Measurements from ENCODE around the gene COL15A1. TPM values are rescaled to one million over a fixed set of nuclear protein-coding genes. Genes with fewer than 3 reads are reported as not detected.

The COL15A1 gene
- total and polyA plus RNA-seq, 2 donors (not counting 1 experiment from before 2014, with no cell fraction given) = not detected

- no peaks in the 10 kb centered on the region for H3K36me3 ChIP-seq (replicated peaks in 1 of 2; ENCODE audit: control extremely low read depth in 1 of 2, control insufficient read depth in 1 of 2, extremely low read depth in 1 of 2, insufficient read depth in 2 of 2, low read length in 1 of 2)
- no peak overlapping the region for H3K9ac ChIP-seq (ENCODE audit: low read length)
- H3K4me2 ChIP-seq (replicated peaks; ENCODE audit: low read depth, low read length, poor library complexity, severe bottlenecking) = no peak overlapping the region
- no peak for DNase-seq
- no peaks in the 10 kb centered on the region for H3K4me1 ChIP-seq (ENCODE audit: control insufficient read depth in 2 of 2, insufficient read depth in 2 of 2, low read length in 2 of 2)
- no peak for TF ChIP-seq EZH2 (IDR thresholded peaks at IDR 0.05; ENCODE audit: borderline replicate concordance, insufficient read depth, low read depth, low read length, poor library complexity, severe bottlenecking)
- TF ChIP-seq CTCF (IDR thresholded peaks at IDR 0.05) = no peak
- ChIA-PET POLR2A (no interaction called here), CTCF (no interaction called here)
- H4K20me1 ChIP-seq (ENCODE audit: control insufficient read depth, insufficient read depth, low read length, poor library complexity, severe bottlenecking) = no peaks in the 10 kb centered on the region
- no peak overlapping the region for H3K4me3 Mint-ChIP-seq
- no peaks in the 10 kb centered on the region for H3K27me3 ChIP-seq (replicated peaks in 1 of 4; ENCODE audit: control extremely low read depth in 1 of 4, control insufficient read depth in 3 of 4, insufficient read depth in 4 of 4, low read length in 3 of 4)
- H3K9me3 Mint-ChIP-seq (ENCODE audit: insufficient read depth) = no peaks in the 10 kb centered on the region
- H2AFZ ChIP-seq (ENCODE audit: insufficient read depth, low read depth, low read length, poor library complexity, severe bottlenecking) = no peak overlapping the region
- no peak for ATAC-seq (ENCODE audit: low read depth)
- WGBS (ENCODE audit: insufficient coverage) = no CpG with 5 or more reads among the region's 3 CpGs
- intact Hi-C loops (cut with micrococcal nuclease) = no loop called here
- no peaks in the 10 kb centered on the region for H3K9me3 ChIP-seq (ENCODE audit: control extremely low read depth in 1 of 3, control insufficient read depth in 2 of 3, insufficient read depth in 1 of 3, low read length in 2 of 3)
- H3K79me2 ChIP-seq (ENCODE audit: control insufficient read depth, insufficient read depth, low read length) = no peaks in the 10 kb centered on the region
- H3K4me3 ChIP-seq (ENCODE audit: control extremely low read depth in 1 of 5, extremely low read depth in 1 of 5, insufficient read depth in 1 of 5, low read depth in 2 of 5, low read length in 4 of 5) = no peak overlapping the region
- no peak overlapping the region for H3K27ac ChIP-seq (ENCODE audit: low read length in 2 of 2)
- H3K4me1 Mint-ChIP-seq = peaks cover 8% of the 10 kb centered on the region
- no peaks in the 10 kb centered on the region for H3K27me3 Mint-ChIP-seq
- no peak overlapping the region for H3K27ac Mint-ChIP-seq
Measured at GRCh38 chr9:99034149-99034548, 90.4 kb downstream of the COL15A1 start.

- Histone ChIP-seq H3K27ac (ENCODE audit: low read length in 2 of 2) (no peak overlapping the region), H3K4me2 (replicated peaks; ENCODE audit: low read depth, low read length, poor library complexity, severe bottlenecking) (no peak overlapping the region), H3K79me2 (ENCODE audit: control insufficient read depth, insufficient read depth, low read length) (no peaks in the 10 kb centered on the region), H3K4me3 (ENCODE audit: control extremely low read depth in 1 of 5, extremely low read depth in 1 of 5, insufficient read depth in 1 of 5, low read depth in 2 of 5, low read length in 4 of 5) (no peak overlapping the region), H4K20me1 (ENCODE audit: control insufficient read depth, insufficient read depth, low read length, poor library complexity, severe bottlenecking) (no peaks in the 10 kb centered on the region), H3K36me3 (replicated peaks in 1 of 2; ENCODE audit: control extremely low read depth in 1 of 2, control insufficient read depth in 1 of 2, extremely low read depth in 1 of 2, insufficient read depth in 2 of 2, low read length in 1 of 2) (no peaks in the 10 kb centered on the region), H2AFZ (ENCODE audit: insufficient read depth, low read depth, low read length, poor library complexity, severe bottlenecking) (no peak overlapping the region), H3K4me1 (ENCODE audit: control insufficient read depth in 2 of 2, insufficient read depth in 2 of 2, low read length in 2 of 2) (peaks cover 9 to 10% of the 10 kb centered on the region in 2 donors), H3K27me3 (replicated peaks in 1 of 4; ENCODE audit: control extremely low read depth in 1 of 4, control insufficient read depth in 3 of 4, insufficient read depth in 4 of 4, low read length in 3 of 4) (no peaks in the 10 kb centered on the region), H3K9ac (ENCODE audit: low read length) (no peak overlapping the region), H3K9me3 (ENCODE audit: control extremely low read depth in 1 of 3, control insufficient read depth in 2 of 3, insufficient read depth in 1 of 3, low read length in 2 of 3) (no peaks in the 10 kb centered on the region)
- no peaks in the 10 kb centered on the region for H3K27me3 Mint-ChIP-seq
- H3K27ac Mint-ChIP-seq = no peak overlapping the region
- DNase-seq (no peak), ATAC-seq (ENCODE audit: low read depth) (no peak)
- ChIA-PET POLR2A (no interaction called here), CTCF (interaction anchor here (1.0 kb wide), 1 partner anchor 106 kb away, joined by 4 read pairs; no protein-coding TSS in a partner anchor)
- WGBS (ENCODE audit: insufficient coverage) = 85% methylated on average over 3 of the region's 4 CpGs
- H3K9me3 Mint-ChIP-seq (ENCODE audit: insufficient read depth) = no peaks in the 10 kb centered on the region
- TF ChIP-seq EZH2 (IDR thresholded peaks at IDR 0.05; ENCODE audit: borderline replicate concordance, insufficient read depth, low read depth, low read length, poor library complexity, severe bottlenecking) = no peak
- no peak for TF ChIP-seq CTCF (IDR thresholded peaks at IDR 0.05)
- intact Hi-C loops (cut with micrococcal nuclease) = no loop called here
- H3K4me3 Mint-ChIP-seq = no peak overlapping the region
- H3K4me1 Mint-ChIP-seq = peaks cover 19% of the 10 kb centered on the region
Measured at GRCh38 chr9:99035313-99035712, 91.6 kb downstream of the COL15A1 start.
